Naive thymus-derived CD8-positive, alpha-beta T cell (primary cell): Measurements from ENCODE around the gene TFPI2. TPM values are rescaled to one million over a fixed set of nuclear protein-coding genes. Genes with fewer than 3 reads are reported as not detected.
"Not testable (repeated sequence)": the region's sequence is repeated elsewhere in the genome, so short reads cannot be mapped to it uniquely, and the experiment has no call there.

Experiments
- ATAC-seq, 2 donors: fragments of 150-1000 bp; cut with Tn5 transposase in 1 of 2; sonication (Bioruptor Pico), chemical (Tn5 transposase) in 1 of 2; 1 replicate in 1 of 2; 2 replicates in 1 of 2; pipeline ENCODE4 v1.10.0; 2021; ENCODE audit warnings: mild to moderate bottlenecking in 2 of 2, moderate library complexity in 2 of 2
- POLR2A ChIA-PET: fragments of 350-600 bp; sonication (Branson Sonifier 250); formaldehyde crosslinking; loops from one replicate; lab custom pipeline; 2021; ENCODE audit warnings: antibody characterized with exemption; lab: Charles Lee
- DNase-seq, 10 donors: peaks; one replicate each; pipeline versions ENCODE4 v3.0.0 to v3.0.0-alpha.2; 2020 to 2022
- H3K27ac Mint-ChIP-seq, 10 donors: one replicate each; pipeline ENCODE4 v1.8.0; 2020 to 2022; ENCODE audit warnings: mild to moderate bottlenecking in 10 of 10, mixed read lengths in 10 of 10, moderate library complexity in 4 of 10, inconsistent platforms in 1 of 10
- H3K27me3 Mint-ChIP-seq, 5 donors: one replicate each; pipeline ENCODE4 v1.8.0; 2021 to 2022; ENCODE audit warnings: mixed read lengths in 5 of 5
- H3K36me3 Mint-ChIP-seq, 3 donors: one replicate each; pipeline ENCODE4 v1.8.0; 2020 to 2022; ENCODE audit warnings: mixed read lengths in 3 of 3, mild to moderate bottlenecking in 2 of 3, inconsistent platforms in 1 of 3
- H3K4me1 Mint-ChIP-seq, 4 donors: one replicate each; pipeline ENCODE4 v1.8.0; 2021 to 2022; ENCODE audit warnings: mixed read lengths in 4 of 4
- H3K4me3 Mint-ChIP-seq, 10 donors: one replicate each; pipeline ENCODE4 v1.8.0; 2020 to 2022; ENCODE audit warnings: mild to moderate bottlenecking in 10 of 10, mixed read lengths in 10 of 10, moderate library complexity in 6 of 10, inconsistent platforms in 1 of 10
- H3K9me3 Mint-ChIP-seq, 9 donors: one replicate each; pipeline ENCODE4 v1.8.0; 2020 to 2022; ENCODE audit warnings: mixed read lengths in 9 of 9, mild to moderate bottlenecking in 3 of 9, inconsistent platforms in 1 of 9, moderate library complexity in 1 of 9
- polyA plus RNA-seq, 3 donors: library from polyadenylated mRNA; unstranded; fragments of 300-500 nt; fragmentation: Illumina TruSeq; gene quantifications; one replicate each; pipeline ENCODE4 v1.2.3, GENCODE V29; 2021
- total RNA-seq, 8 experiments: library from RNA in 2 of 8; stranded (reverse) in 2 of 8; gene quantifications; one replicate each; pipeline ENCODE4 v1.2.3 and lab custom pipeline; 2021 to 2026

TFPI2 gene
- total and polyA plus RNA-seq, 5 experiments from 2014 or later = not detected

DNA sequence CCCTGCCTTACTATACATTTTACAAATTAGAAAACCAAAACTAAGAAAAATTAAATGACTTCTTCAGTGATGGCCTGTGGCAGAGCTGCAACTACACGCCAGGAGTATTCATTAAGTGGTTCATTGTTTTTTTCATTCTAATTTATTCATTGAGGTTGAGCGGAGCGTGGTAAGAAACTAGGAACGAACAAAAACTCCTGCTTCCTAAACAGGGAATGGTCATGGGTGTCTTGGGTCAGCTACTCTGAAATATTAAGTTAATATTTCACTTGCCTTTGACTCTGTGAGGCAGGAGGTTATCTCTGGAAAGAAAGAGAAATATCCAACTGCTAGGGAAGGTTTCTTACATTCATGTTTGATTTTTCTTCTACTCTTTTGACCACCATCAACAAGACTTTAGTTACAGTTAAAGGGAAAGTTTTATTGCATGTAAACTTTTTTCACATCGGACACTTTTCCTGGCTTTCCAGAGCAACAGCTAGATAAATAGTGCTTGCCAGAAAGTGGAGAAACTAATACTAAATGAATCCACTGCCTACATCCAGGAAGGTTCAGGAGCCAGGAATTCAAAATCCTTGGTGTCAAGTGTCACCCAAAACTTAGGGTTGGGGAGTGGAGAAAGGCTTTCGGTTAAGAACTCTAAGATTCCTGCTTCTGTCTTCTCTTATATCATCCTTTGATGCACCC is 30.1 kb upstream of the TFPI2 start:
- Mint-ChIP-seq H3K4me3 (peak overlapping the region in 4 of 10 donors; percentile 7 to 59 (median 10)), H3K4me1 (peaks cover 0 to 7% (median 3%) of the 10 kb centered on the region in 4 donors), H3K27me3 (peaks cover 15 to 49% (median 30%) of the 10 kb centered on the region in 5 donors), H3K27ac (peak overlapping the region in 1 of 10 donors; percentile 83), H3K36me3 (no peaks in the 10 kb centered on the region), H3K9me3 (peaks cover 0 to 2% (median 0%) of the 10 kb centered on the region in 9 donors)
- ATAC-seq = no peak
- DNase-seq = no peak
- POLR2A ChIA-PET = no interaction called here

DNA sequence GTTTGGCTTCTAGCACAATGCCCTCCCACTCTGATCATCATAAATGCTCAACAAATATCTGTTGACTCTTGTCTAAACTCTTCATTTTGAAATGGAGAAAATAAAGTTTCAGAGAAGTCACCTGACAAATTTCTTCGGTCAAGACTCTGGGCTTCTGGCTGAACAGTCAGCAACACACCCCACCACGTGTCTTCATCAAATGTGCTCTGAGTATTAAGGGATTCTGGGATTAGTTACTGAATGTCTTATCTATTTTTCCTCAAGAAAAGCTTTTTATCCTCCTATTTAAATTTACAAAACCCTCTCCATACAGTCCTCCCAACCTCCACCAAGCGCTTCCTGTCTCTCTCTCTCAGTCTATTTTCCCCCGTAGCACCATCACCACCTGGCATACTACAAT is 25.8 kb upstream of the TFPI2 start:
- H3K9me3 Mint-ChIP-seq, H3K27ac Mint-ChIP-seq, H3K4me3 Mint-ChIP-seq, H3K4me1 Mint-ChIP-seq, H3K36me3 Mint-ChIP-seq, POLR2A ChIA-PET, ATAC-seq, DNase-seq: not testable (repeated sequence)
- H3K27me3 Mint-ChIP-seq = peaks cover 9 to 39% (median 24%) of the 10 kb centered on the region in 5 donors

DNA sequence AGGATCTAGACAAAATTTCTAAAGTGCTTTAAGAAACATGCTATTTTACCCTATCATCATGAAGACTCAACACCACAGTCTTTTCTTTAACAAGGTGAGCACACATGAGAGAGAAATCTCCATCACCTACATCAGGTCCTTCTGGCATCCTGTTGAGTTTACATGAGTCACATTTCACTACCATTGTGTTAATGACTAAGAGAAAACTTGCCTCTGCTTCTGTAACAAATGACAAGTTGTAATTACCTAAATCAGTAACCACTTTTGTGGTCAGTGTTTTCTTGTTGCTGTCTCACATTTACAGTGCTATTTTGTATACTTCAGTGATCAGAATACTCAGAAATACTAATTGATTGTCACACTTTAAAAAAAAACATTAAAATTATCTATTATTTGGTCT is 25.3 kb upstream of the TFPI2 start:
- H3K4me3 Mint-ChIP-seq, DNase-seq, ATAC-seq, H3K9me3 Mint-ChIP-seq, H3K36me3 Mint-ChIP-seq, H3K27ac Mint-ChIP-seq, POLR2A ChIA-PET, H3K4me1 Mint-ChIP-seq: not testable (repeated sequence)
- H3K27me3 Mint-ChIP-seq = peaks cover 8 to 35% (median 21%) of the 10 kb centered on the region in 5 donors

DNA sequence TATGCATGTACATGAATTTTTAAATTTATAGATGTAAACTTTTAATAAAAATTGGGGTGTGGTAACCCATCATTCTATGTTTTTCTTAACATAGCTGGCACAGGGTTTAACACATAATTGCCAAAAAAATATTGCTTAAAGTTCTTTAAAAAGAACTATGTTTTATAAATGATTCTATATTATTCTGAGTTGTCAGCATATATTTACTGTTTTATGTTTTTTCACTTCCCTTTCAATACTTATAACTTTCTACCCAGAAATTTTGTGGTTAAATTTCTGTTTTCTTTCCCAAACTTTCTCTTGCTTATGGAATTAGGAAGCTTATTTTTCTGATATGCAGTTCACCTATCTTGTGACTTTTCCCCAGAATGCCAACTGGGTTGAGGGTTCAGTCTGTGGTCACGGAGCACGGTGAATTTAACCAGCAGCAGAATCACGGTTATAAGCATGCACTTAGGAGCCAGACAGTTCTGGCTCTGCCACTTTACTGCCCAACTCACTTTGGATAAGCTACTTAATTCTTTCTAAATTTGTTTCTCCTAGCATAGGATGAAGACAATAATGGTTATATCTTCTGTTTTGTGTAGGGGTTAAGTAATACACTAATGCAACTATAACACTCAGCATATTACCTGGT is 24.8 kb upstream of the TFPI2 start:
- DNase-seq, H3K4me3 Mint-ChIP-seq, ATAC-seq, POLR2A ChIA-PET, H3K36me3 Mint-ChIP-seq, H3K27ac Mint-ChIP-seq, H3K9me3 Mint-ChIP-seq, H3K4me1 Mint-ChIP-seq: not testable (repeated sequence)
- H3K27me3 Mint-ChIP-seq = peaks cover 8 to 29% (median 20%) of the 10 kb centered on the region in 5 donors

DNA sequence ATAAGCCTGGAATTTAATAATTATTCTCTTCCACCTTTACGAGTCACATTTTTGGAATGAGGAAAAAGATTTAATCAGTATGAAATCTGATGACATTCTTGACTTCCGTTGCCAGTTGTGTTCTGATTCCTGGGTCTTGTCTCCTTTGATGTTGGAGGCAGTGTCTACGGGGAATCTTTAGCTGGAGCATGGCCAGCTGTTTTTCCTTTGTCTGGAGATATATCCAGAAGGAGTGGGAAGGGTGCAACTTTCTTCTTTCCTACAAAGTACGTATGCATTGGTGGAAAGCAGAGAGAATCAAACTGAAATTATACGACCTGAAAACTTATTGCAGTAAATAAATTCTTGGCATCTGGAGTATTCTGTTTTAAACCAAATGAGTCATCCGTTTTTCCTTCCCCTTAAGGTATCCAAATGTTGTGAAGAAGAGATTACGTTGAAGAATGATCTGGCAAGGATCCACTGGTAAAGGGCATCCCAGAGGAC is 24.1 kb upstream of the TFPI2 start:
- no peak for DNase-seq
- POLR2A ChIA-PET = no interaction called here
- ATAC-seq = no peak
- no peaks in the 10 kb centered on the region for H3K36me3 Mint-ChIP-seq
- H3K27ac Mint-ChIP-seq = no peak overlapping the region
- peaks cover 0 to 2% (median 0%) of the 10 kb centered on the region in 9 donors for H3K9me3 Mint-ChIP-seq
- H3K27me3 Mint-ChIP-seq = peaks cover 6 to 29% (median 20%) of the 10 kb centered on the region in 5 donors
- H3K4me1 Mint-ChIP-seq = no peaks in the 10 kb centered on the region
- no peak overlapping the region for H3K4me3 Mint-ChIP-seq

DNA sequence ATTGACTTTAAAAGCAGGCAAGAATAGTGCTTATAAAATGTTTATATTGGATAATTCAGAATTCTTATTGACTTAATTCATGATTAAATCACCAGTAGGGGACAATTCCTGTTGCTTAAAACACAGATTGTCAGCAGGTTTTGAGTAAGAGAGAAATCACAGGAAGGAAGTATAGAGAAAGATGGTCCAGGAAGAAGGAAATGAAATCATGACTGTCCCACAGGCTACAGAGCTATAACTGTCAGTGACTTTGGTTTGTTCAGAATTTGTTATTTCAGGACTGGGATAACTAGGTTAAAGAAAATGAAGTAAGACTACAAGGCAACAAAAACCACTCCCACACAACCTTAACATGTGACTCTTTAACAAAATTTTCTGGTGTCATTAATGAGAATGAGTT is 22.6 kb upstream of the TFPI2 start:
- POLR2A ChIA-PET = no interaction called here
- ATAC-seq (no peak), DNase-seq (no peak)
- Mint-ChIP-seq H3K4me3 (no peak overlapping the region), H3K9me3 (peaks cover 0 to 2% (median 0%) of the 10 kb centered on the region in 9 donors), H3K36me3 (no peaks in the 10 kb centered on the region), H3K27ac (no peak overlapping the region), H3K27me3 (peaks cover 6 to 29% (median 20%) of the 10 kb centered on the region in 5 donors), H3K4me1 (no peaks in the 10 kb centered on the region)

DNA sequence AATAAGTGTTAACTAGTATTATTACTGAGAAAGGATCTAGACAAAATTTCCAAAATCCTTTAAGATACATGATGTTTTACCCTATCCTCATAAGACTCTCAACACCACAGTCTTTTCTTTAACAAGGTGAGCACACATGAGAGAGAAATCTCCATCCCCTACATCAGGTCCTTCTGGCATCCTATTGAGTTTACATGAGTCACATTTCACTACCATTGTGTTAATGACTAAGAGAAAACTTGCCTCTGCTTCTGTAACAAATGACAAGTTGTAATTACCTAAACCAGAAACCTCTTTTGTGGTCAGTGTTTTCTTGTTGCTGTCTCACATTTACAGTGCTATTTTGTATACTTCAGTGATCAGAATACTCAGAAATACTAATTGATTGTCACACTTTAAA is 21.1 kb upstream of the TFPI2 start:
- POLR2A ChIA-PET, H3K9me3 Mint-ChIP-seq, H3K36me3 Mint-ChIP-seq, H3K27ac Mint-ChIP-seq, H3K4me3 Mint-ChIP-seq, DNase-seq, H3K4me1 Mint-ChIP-seq, ATAC-seq: not testable (repeated sequence)
- peaks cover 2 to 17% (median 12%) of the 10 kb centered on the region in 5 donors for H3K27me3 Mint-ChIP-seq

DNA sequence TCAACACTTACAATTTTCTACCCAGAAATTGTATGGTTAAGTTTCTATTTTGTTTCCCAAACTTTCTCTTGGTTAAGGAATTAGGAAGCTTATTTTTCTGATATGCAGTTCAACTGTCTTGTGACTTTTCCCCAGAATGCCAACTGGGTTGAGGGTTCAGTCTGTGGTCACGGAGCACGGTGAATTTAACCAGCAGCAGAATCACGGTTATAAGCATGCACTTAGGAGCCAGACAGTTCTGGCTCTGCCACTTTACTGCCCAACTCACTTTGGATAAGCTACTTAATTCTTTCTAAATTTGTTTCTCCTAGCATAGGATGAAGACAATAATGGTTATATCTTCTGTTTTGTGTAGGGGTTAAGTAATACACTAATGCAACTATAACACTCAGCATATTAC is 20.7 kb upstream of the TFPI2 start:
- POLR2A ChIA-PET, H3K27ac Mint-ChIP-seq, H3K36me3 Mint-ChIP-seq, H3K4me1 Mint-ChIP-seq, H3K9me3 Mint-ChIP-seq, H3K4me3 Mint-ChIP-seq, DNase-seq, ATAC-seq: not testable (repeated sequence)
- H3K27me3 Mint-ChIP-seq = peaks cover 2 to 13% (median 8%) of the 10 kb centered on the region in 5 donors

DNA sequence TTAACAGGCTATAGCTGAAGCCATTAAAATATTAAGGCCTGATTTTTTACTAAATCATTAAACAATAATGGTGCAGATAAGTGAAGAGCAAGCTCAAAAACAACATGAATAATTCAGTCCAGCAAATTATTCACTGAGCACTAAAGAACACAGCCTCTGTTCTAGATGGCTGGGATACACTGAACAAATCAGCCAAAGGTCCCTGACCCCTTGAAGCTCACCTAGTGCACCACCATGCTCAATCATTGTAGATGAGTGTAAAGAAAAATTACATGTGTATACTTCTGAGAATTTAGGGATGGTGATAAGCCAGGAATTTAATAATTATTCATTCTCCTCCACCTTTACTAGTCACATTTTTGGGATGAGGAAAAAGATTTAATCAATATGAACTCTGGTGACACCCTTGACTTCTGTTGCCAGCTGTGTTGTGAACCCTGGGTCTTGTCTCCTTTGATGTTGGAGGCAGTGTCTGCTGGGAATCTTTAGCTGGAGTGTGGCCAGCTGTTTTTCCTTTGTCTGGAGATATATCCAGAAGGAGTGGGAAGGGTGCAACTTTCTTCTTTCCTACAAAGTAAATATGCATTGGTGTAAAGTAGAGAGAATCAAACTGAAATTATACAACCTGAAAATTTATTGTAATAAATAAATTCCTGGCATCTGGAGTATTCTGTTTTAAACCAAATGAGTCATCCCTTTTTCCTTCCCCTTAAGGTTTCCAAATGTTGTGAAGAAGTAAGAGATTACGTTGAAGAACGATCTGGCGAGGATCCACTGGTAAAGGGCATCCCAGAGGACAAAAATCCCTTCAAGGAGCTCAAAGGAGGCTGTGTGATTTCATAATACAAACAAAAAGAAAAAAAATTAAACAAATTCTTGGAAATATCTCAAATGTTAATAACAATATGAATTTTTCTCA is 19.8 kb upstream of the TFPI2 start:
- H3K4me1 Mint-ChIP-seq = no peaks in the 10 kb centered on the region
- POLR2A ChIA-PET = no interaction called here
- no peak overlapping the region for H3K4me3 Mint-ChIP-seq
- DNase-seq = no peak
- H3K9me3 Mint-ChIP-seq = no peaks in the 10 kb centered on the region
- H3K27me3 Mint-ChIP-seq = peaks cover under 1 to 14% (median 8%) of the 10 kb centered on the region in 5 donors
- H3K27ac Mint-ChIP-seq = no peak overlapping the region
- no peaks in the 10 kb centered on the region for H3K36me3 Mint-ChIP-seq
- ATAC-seq = no peak

DNA sequence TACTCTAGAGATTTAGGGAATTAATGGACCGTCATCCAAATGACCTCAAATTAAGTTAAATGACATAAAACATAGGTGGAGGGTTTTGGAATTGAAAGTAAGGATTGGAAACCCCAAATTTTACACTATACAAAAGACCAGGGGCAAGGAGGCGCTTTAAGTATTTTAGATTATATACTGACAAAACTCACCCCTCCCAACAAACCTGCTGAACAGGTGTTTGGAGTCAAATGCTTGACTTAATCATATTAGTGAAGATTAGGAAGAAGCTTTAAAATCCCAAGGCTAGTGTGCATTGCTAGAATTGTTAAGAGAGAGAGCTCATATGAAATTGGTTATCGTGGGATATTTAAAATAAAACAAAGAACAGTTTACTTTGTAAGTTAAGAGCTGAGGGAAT is 15.7 kb upstream of the TFPI2 start, which contains the start of gene GNGT1:
TSS of gene GNGT1 (plus strand) at position 301 of the 400 bp plus-strand sequence. CDS start 180 bp downstream, outside the sequence.
- Mint-ChIP-seq H3K27me3 (peaks cover 0 to 15% (median 2%) of the 10 kb centered on the region in 5 donors), H3K4me3 (no peak within 1 kb of the TSS), H3K4me1 (no peaks in the 10 kb centered on the region), H3K36me3 (no peaks in the 10 kb centered on the region), H3K9me3 (no peaks in the 10 kb centered on the region), H3K27ac (no peak within 1 kb of the TSS)
- POLR2A ChIA-PET = no interaction called here
- ATAC-seq = no peak
- DNase-seq = no peak

DNA sequence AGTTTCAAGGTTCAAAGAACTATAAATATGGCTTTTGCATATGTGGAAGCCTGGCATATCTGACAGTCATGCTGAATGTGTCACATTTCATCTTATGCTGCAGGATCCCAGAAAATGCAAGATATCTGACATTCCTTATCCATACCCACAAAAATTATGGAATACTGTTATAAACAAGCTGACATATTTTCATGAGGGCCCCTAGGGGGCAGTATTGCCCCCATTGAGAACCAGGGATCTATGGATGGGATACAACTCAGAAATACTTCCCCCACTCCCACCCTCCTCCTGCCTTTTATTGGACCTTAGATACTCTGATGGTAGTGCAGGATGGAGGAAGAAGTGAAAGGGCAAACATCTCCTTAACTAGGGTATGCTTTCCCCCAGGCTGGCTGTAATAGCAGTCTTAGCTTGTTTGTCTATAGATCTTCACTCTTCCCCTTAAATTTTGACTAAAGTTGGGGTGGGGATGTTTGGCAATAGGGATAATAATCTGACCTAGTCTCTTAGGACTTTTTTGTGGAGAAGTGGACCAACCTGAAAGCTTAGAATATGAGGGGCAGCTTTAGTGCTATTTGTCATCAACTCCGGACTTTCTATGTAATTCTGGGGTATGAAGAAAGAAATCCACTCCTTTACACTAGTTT is 12.3 kb upstream of the TFPI2 start:
- POLR2A ChIA-PET = no interaction called here
- ATAC-seq (no peak), DNase-seq (no peak)
- Mint-ChIP-seq H3K27ac (no peak overlapping the region), H3K4me1 (no peaks in the 10 kb centered on the region), H3K36me3 (no peaks in the 10 kb centered on the region), H3K4me3 (no peak overlapping the region), H3K27me3 (peaks cover 6 to 18% (median 11%) of the 10 kb centered on the region in 5 donors), H3K9me3 (no peaks in the 10 kb centered on the region)

DNA sequence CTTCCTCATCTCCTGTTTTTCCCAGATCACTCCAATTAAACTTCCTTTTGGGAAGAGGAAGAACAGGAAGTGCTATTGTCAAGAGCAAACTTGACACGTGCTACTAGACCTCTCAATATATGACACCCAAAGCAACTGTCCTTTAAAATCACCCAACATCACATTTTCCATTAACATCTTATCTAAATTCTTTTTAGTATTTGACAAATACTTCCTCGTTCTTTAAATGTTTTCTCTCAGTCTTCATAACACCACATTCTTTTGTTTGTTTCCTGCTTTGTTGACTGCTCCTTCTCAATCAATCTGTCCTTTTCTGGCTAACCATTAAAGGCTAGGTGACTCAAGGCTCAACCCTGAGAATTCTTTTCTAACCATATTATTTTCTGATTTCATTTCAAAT is 7.1 kb upstream of the TFPI2 start:
- POLR2A ChIA-PET = no interaction called here
- H3K36me3 Mint-ChIP-seq = no peaks in the 10 kb centered on the region
- no peak overlapping the region for H3K27ac Mint-ChIP-seq
- H3K9me3 Mint-ChIP-seq = no peaks in the 10 kb centered on the region
- no peak overlapping the region for H3K4me3 Mint-ChIP-seq
- H3K27me3 Mint-ChIP-seq = peaks cover 12 to 23% (median 18%) of the 10 kb centered on the region in 5 donors
- no peaks in the 10 kb centered on the region for H3K4me1 Mint-ChIP-seq
- DNase-seq (no peak), ATAC-seq (no peak)
